Activated naive CD4-positive, alpha-beta T cell (primary cell): ENCODE data around the gene SLCO1A2.

Source experiments
- DNase-seq, 4 experiments: peaks; one replicate each; lab custom pipeline; 2025; lab: John Stamatoyannopoulos, UW

Gene SLCO1A2

GRCh38 chr12:21219206-21219605, 115.5 kb downstream of the SLCO1A2 start:
- no peak for DNase-seq
